Left ventricle myocardium inferior (tissue), 1 donor: Measurements from ENCODE around the gene CDK1. TPM values are rescaled to one million over a fixed set of nuclear protein-coding genes. Genes with fewer than 3 reads are reported as not detected.
A peak's percentile ranks its signal among the peaks of the same experiment; 100 is the strongest.

ENCODE experiments used
- DNase-seq: peaks from one replicate; pipeline ENCODE4 v3.0.0-alpha.2; 2020
- H3K27ac ChIP-seq: fragments of 200-600 bp; replicated peaks from 2 replicates; pipeline ENCODE4 v1.8.0; 2021
- H3K27me3 ChIP-seq: fragments of 200-600 bp; 2 replicates; pipeline ENCODE4 v1.8.0; 2021; ENCODE audit warnings: low read depth
- H3K36me3 ChIP-seq: fragments of 200-600 bp; 2 replicates; pipeline ENCODE4 v1.8.0; 2021
- H3K4me1 ChIP-seq: fragments of 200-600 bp; 2 replicates; pipeline ENCODE4 v1.8.0; 2021
- H3K4me3 ChIP-seq: fragments of 200-600 bp; 2 replicates; pipeline ENCODE4 v1.8.0; 2021; ENCODE audit warnings: mild to moderate bottlenecking, moderate library complexity
- H3K9me3 ChIP-seq: fragments of 200-600 bp; replicated peaks from 2 replicates; pipeline ENCODE4 v1.8.0; 2021
- CTCF ChIP-seq: fragments of 200-600 bp; IDR thresholded peaks from 2 replicates; pipeline ENCODE4 v1.8.0; 2021; ENCODE audit warnings: antibody characterized with exemption, mild to moderate bottlenecking, borderline replicate concordance
- intact Hi-C: fragments of 100-400 bp; cut with micrococcal nuclease; formaldehyde crosslinking; loops from one replicate; pipeline ENCODE4 v1.11.0; 2022
- total RNA-seq: library from RNA; stranded (reverse); fragmentation: NEBNext Ultra II Directional; extraction: Animal tissue kit (Norgen Biotek cat#: 25700); gene quantifications from one replicate; pipeline ENCODE4 v1.2.1, GENCODE V29; 2021
- donor health status: DM: no; HTN: yes; CAD: no; lungs with severe emphysema.

CDK1 gene
- total RNA-seq, 1 donor from 2014 or later, result 1.5 TPM

GRCh38 chr10:60820093-60820754 lies 41.9 kb downstream of the CDK1 start:
- Histone ChIP-seq H3K36me3 (no peaks in the 10 kb centered on the region), H3K27ac (no peak overlapping the region), H3K4me1 (peaks cover 30% of the 10 kb centered on the region), H3K9me3 (no peaks in the 10 kb centered on the region), H3K4me3 (no peak overlapping the region), H3K27me3 (no peaks in the 10 kb centered on the region)
- no peak for DNase-seq
- peak; percentile 56 for TF ChIP-seq CTCF
- intact Hi-C loops, result no loop called here

- no peak for TF ChIP-seq CTCF
- no peak for DNase-seq
- H3K4me3 ChIP-seq, result no peak overlapping the region
- H3K27me3 ChIP-seq, result no peaks in the 10 kb centered on the region
- no peaks in the 10 kb centered on the region for H3K9me3 ChIP-seq
- no peaks in the 10 kb centered on the region for H3K36me3 ChIP-seq
- H3K27ac ChIP-seq, result no peak overlapping the region
- intact Hi-C loops, result no loop called here
- H3K4me1 ChIP-seq, result peaks cover 36% of the 10 kb centered on the region
Measured at GRCh38 chr10:60821656-60822055, 43.4 kb downstream of the CDK1 start.

- no peak for DNase-seq
- Histone ChIP-seq H3K27ac (no peak overlapping the region), H3K36me3 (no peaks in the 10 kb centered on the region), H3K9me3 (no peaks in the 10 kb centered on the region), H3K4me1 (peaks cover 43% of the 10 kb centered on the region), H3K4me3 (no peak overlapping the region), H3K27me3 (no peaks in the 10 kb centered on the region)
- intact Hi-C loops, result no loop called here
- no peak for TF ChIP-seq CTCF
Measured at GRCh38 chr10:60822809-60823208, 44.5 kb downstream of the CDK1 start.

- Histone ChIP-seq H3K27ac (no peak overlapping the region), H3K4me1 (peaks cover 48% of the 10 kb centered on the region), H3K9me3 (no peaks in the 10 kb centered on the region), H3K36me3 (no peaks in the 10 kb centered on the region), H3K27me3 (no peaks in the 10 kb centered on the region), H3K4me3 (no peak overlapping the region)
- intact Hi-C loops, result no loop called here
- no peak for TF ChIP-seq CTCF
- DNase-seq, result no peak
Measured at GRCh38 chr10:60823324-60823723, 45.0 kb downstream of the CDK1 start.

GRCh38 chr10:60825520-60825919 lies 47.2 kb downstream of the CDK1 start:
- Histone ChIP-seq H3K4me1 (peaks cover 47% of the 10 kb centered on the region), H3K9me3 (no peaks in the 10 kb centered on the region), H3K36me3 (no peaks in the 10 kb centered on the region), H3K27me3 (no peaks in the 10 kb centered on the region), H3K27ac (no peak overlapping the region), H3K4me3 (no peak overlapping the region)
- no peak for TF ChIP-seq CTCF
- DNase-seq, result no peak
- intact Hi-C loops, result no loop called here
